ENCODE measurements around the gene FKBP5. TPM values are rescaled to one million over a fixed set of nuclear protein-coding genes. Genes with fewer than 3 reads are reported as not detected.
A peak's percentile ranks its signal among the peaks of the same experiment; 100 is the strongest.

The FKBP5 gene
- total and polyA plus RNA-seq, 10 of the 15 experiments (the other 5 are each of a cell fraction or from before 2014, with no cell fraction given), result 29.0 to 123 (median 62.3) TPM

- H3K4me3 ChIP-seq, result no peak overlapping the region
- WGBS (ENCODE audit: insufficient coverage, insufficient replicate concordance, low lambda C conversion rate, missing lambda C conversion rate), result 29% methylated on average over 5 of the region's 5 CpGs
- no peaks in the 10 kb centered on the region for H3K79me2 ChIP-seq (ENCODE audit: control insufficient read depth, insufficient read depth, low read length)
- H3K27me3 ChIP-seq (replicated peaks in 1 of 2; ENCODE audit: control insufficient read depth in 2 of 2, insufficient read depth in 2 of 2, low read length in 1 of 2), result no peaks in the 10 kb centered on the region
- H3K4me2 ChIP-seq (ENCODE audit: control insufficient read depth, insufficient read depth), result no peak overlapping the region
- H4K20me1 ChIP-seq (ENCODE audit: control insufficient read depth, insufficient read depth), result no peaks in the 10 kb centered on the region
- RAD21 ChIA-PET (ENCODE audit: unreplicated experiment), result interaction anchor here (0.6 to 1.1 kb wide), 4 partner anchors 13 to 254 kb away, joined by 3 read pairs; no protein-coding TSS in a partner anchor
- H3K4me1 ChIP-seq (ENCODE audit: control insufficient read depth, insufficient read depth, low read length), result no peaks in the 10 kb centered on the region
- no peak overlapping the region for H2AFZ ChIP-seq (ENCODE audit: control insufficient read depth, low read depth, low read length)
- peaks cover 1% of the 10 kb centered on the region; the same call in 1 of the 3 replicates for H3K9me3 ChIP-seq (replicated peaks; ENCODE audit: control insufficient read depth, insufficient read depth, low read length)
- FAIRE-seq (peak; percentile 88), ATAC-seq (peak; percentile 43; the same call in 2 of the 3 replicates), DNase-seq (ENCODE audit: low read depth, low spot score) (peak; percentile 15)
- POLR2A ChIA-PET, result interaction anchor here (0.6 kb wide), 1 partner anchor 796 kb away, joined by 3 read pairs; no protein-coding TSS in a partner anchor
- CTCF ChIA-PET, result interaction anchor here (0.5 to 3.7 kb wide), 18 partner anchors 9 to 259 kb away, joined by 3 to 19 read pairs (median 3); partner anchors contain the start of gene ARMC12
- intact Hi-C loops (cut with micrococcal nuclease; ENCODE audit: unreplicated experiment), result no loop called here
- SMC1A ChIA-PET (ENCODE audit: uncharacterized antibody, unreplicated experiment), result interaction anchor here (0.6 to 1.4 kb wide), 4 partner anchors 30 to 110 kb away, joined by 3 read pairs; no protein-coding TSS in a partner anchor
- H3K36me3 ChIP-seq (ENCODE audit: control insufficient read depth in 2 of 2, insufficient read depth in 2 of 2, low read length in 1 of 2), result no peaks in the 10 kb centered on the region
- in situ Hi-C loops (cut with MboI), result no loop called here
- no TSS peak for BruUV-seq (replicated peaks)
- no peak overlapping the region for H3K9ac ChIP-seq (ENCODE audit: control insufficient read depth, insufficient read depth, low read length)
- H3K27ac ChIP-seq (ENCODE audit: control insufficient read depth, insufficient read depth), result no peak overlapping the region
- TF ChIP-seq MAX (IDR thresholded peaks at IDR 0.05; ENCODE audit: low read depth, low read length) (no peak), CHD4 (IDR thresholded peaks at IDR 0.05) (no peak), SKIL (IDR thresholded peaks at IDR 0.05; ENCODE audit: low read depth, poor library complexity, severe bottlenecking) (no peak), POLR2AphosphoS2 (IDR thresholded peaks at IDR 0.05; ENCODE audit: low read depth, low read length) (no peak), MTA3 (IDR thresholded peaks at IDR 0.05; ENCODE audit: borderline replicate concordance, low read length) (no peak), ZNF592 (IDR thresholded peaks at IDR 0.05) (no peak), CREM (IDR thresholded peaks at IDR 0.05; ENCODE audit: low read depth) (no peak), CHD2 (IDR thresholded peaks at IDR 0.05; ENCODE audit: borderline replicate concordance, low read depth, low read length) (no peak), SMARCA5 (IDR thresholded peaks at IDR 0.05) (no peak), SMC3 (IDR thresholded peaks at IDR 0.05; ENCODE audit: borderline replicate concordance, low read length) (peak; percentile 17; the same call in 1 of the 2 replicates), SUPT20H (IDR thresholded peaks at IDR 0.05; ENCODE audit: borderline replicate concordance, control insufficient read depth, low read depth, low read length) (no peak), PAX8 (IDR thresholded peaks at IDR 0.05) (no peak), BHLHE40 (IDR thresholded peaks at IDR 0.05; ENCODE audit: borderline replicate concordance in 1 of 2, low read depth in 2 of 2, low read length in 1 of 2) (no peak), BCL11A (IDR thresholded peaks at IDR 0.05; ENCODE audit: low read depth, low read length) (no peak)
- TF ChIP-seq, protein P1, sequence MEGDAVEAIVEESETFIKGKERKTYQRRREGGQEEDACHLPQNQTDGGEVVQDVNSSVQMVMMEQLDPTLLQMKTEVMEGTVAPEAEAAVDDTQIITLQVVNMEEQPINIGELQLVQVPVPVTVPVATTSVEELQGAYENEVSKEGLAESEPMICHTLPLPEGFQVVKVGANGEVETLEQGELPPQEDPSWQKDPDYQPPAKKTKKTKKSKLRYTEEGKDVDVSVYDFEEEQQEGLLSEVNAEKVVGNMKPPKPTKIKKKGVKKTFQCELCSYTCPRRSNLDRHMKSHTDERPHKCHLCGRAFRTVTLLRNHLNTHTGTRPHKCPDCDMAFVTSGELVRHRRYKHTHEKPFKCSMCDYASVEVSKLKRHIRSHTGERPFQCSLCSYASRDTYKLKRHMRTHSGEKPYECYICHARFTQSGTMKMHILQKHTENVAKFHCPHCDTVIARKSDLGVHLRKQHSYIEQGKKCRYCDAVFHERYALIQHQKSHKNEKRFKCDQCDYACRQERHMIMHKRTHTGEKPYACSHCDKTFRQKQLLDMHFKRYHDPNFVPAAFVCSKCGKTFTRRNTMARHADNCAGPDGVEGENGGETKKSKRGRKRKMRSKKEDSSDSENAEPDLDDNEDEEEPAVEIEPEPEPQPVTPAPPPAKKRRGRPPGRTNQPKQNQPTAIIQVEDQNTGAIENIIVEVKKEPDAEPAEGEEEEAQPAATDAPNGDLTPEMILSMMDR (IDR thresholded peaks at IDR 0.05 in 2 of 3, conservative IDR thresholded peaks at IDR 0.05 in 1 of 3; ENCODE audit: control insufficient read depth in 2 of 3, extremely low read depth in 1 of 3, insufficient read depth in 1 of 3, low read depth in 3 of 3, low read length in 3 of 3), result peak; percentile 40 to 90 (median 83)
These were observed 136.3 kb downstream of the FKBP5 start for GRCh38 chr6:35552285-35552917.

All from GM12878 (cell line).